ENCODE measurements around the gene CLTCL1.
A peak's percentile ranks its signal among the peaks of the same experiment; 100 is the strongest.

Gene CLTCL1

DNA sequence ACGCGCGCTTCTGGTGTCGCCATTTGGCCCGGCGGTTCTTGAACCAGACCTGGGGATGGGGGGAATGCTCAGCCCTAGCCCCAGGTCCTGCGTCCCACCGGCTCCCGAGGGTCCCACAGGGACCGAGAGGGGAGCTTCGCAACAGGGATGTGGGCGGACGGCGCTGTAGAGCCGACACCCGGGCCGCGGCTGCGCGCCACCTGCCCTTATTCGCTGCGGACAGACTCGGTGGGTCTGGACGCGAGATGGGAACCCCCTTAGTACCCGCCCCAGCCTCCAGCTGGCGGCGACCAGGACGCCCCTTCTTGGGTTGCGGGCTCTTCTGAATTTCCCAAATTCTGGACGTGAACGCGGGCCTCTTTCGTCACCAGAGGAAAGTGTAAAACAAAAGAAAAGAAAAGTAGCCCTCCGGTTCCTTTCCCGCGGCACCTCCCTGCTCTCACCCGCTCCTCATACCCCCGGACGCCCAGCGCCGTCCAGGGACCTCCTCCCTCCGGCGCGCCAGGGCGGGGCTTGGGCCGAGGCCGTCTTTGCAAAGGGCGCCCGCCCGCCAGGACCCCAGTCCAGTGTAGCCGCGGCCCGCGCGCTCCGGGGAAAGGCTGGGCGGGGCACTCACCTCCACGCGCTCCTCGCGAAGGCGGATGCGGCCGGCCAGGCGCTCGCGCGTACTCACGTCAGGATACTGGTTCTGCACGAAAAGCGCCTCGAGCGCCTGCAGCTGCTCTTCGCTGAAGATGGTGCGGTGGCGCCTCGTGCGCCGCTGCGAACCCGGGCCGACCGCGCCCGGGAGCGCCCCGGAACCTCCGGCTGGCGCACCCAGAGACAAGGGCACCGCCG, 142.3 kb downstream of the CLTCL1 start:
- DNase-seq: peak; percentile 50

DNA sequence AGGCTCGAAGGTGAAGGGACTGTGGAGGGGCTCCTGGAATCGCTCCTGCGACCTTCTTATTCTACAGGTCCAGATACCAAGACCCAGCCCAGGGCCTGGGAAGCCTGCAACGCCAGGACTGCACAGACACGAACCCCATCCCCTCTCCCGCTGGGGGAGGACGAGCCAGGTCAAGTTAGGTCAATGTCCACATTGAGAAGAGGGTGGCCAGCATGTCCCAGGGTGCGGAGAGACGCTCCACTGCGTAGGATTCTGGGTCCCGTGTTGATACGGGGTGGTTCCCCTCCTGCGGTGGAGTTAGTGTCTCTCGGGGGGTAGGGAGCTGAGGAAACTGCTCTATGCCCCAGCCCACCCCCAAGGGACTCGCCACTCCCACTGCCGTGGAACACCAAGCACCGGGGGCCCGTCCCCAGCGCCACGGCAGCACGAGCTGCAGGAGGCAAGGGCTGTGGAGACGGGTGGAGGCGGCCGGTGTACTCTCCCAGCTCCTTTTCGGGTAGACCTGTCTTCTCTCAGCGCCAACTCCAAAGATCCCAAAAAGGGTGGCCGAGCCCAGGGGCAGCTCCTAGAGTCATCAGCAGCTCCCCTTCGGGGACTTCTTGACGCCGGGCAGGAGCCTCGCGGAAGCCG, 143.0 kb downstream of the CLTCL1 start:
- no peak for DNase-seq

DNA sequence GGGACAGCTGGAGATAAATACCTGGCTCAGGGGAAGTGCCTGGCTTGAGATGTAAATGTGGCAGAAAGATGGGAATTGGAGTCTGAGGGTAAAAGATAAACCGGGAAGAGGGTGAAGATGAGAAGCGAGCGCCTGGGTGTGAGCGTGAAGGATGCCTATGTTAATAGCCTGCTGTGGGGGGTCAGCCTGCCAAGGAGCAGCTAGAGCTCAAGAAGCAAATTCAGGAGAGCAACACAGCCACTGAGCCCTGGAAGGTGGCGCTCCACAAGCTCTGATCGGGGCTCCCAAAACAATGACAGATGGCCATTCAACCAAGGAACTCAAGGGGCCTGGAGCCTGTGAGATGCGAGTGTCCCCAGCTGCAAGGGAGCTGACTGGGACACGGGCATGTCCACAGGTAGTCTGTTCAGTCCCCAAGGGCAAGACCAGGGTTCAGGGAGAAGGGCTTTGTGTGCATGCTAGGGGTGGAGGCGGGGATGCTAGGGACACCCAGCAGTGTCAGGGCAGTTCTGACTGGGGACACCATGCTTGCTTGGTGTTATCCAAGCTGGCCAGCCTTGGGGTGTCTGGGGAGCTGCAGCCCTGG, 144.2 kb downstream of the CLTCL1 start:
- no peak for DNase-seq

DNA sequence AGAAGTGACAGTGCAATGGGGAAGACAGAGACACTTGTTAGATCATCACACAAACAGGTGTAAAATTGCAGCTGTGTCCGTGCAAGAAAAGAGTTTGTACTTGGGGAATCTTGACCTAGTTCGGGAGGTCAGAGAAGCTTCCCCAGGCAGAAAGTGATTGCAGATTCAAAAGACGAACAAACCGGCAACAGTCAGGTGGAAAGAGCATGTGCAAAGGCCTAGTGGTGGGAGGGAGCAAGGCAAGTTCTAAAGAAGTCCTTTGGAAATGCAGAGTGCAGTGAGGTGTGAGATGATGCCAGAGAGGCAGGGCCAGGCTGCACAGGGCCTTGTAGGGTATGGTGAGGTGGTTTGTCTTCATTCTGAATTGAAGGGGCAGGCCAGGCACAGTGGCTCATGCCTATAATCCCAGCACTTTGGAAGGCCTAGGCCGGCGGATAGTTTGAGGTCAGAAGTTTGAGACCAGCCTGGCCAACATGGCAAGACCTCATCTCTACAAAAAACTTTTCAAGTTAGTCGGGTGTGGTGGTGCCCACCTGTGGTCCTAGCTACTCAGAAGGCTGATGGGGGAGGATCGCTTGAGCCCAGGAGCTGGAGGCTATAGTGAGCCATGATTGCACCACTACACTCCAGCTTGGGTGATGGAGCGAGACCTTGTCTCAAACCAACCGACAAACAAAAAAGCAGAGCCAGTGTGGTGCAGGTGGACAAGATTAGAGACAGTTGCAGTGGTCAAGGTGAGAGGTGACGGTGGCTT, 145.1 kb downstream of the CLTCL1 start:
- DNase-seq: no peak

DNA sequence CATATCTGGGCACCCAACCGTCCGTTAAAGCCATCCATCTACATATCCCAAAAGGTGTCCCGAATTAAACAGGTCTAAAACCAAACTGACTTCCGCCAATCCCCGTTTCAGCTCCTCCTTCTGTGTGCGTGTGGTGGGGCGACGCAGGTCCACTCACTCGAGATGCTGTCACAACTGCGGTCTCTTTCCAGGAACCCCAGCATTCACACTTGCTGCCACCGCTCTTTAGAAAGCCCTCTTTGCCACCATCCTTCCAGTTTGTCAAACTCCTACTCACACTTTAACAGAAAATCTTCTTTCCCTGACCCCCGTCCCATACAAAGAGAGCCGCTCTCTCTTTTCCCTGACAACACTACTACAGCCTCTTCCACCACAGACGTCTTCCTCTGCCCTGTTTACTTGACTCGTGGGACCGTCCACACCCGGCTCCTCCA, 147.5 kb downstream of the CLTCL1 start:
- no peak for DNase-seq

DNA sequence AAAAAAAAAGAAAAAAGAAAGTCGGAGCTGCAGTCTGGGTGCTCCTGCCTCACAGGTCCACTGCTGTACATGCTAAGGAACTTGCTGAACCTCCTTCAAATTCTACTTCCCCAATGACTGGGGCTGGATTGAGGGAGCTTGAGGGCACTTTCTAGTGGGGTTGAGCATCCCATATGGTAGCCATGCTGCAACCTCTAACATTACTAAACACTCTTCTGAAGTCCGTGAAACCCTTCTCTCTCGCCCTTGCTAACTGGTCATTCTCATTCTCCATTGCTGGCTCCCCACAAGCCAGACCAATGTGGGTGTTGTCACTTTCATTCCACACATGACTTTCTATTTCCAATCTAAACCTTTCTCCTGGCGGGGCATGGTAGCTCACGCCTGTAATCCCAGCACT, 148.3 kb downstream of the CLTCL1 start:
- no peak for DNase-seq

DNA sequence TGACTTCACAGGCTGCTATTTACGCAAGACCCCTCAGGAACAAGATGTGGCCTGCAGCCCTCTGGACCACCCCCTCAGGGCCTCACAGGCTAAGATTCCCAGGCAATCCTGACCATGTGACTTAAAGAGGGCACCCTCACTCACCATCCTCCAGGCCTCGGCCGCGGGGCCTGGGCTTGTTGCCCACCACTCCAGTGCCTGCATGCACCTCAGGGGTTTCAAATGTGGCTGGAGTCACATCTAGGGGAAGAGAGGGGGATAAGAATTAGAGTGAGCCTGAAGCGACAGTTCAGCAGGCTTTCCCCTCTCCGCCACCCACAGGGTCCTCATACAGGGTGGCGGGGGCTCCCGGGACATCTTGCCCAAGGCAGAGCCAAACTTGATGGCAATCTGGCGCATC, 149.1 kb downstream of the CLTCL1 start:
- DNase-seq: no peak

DNA sequence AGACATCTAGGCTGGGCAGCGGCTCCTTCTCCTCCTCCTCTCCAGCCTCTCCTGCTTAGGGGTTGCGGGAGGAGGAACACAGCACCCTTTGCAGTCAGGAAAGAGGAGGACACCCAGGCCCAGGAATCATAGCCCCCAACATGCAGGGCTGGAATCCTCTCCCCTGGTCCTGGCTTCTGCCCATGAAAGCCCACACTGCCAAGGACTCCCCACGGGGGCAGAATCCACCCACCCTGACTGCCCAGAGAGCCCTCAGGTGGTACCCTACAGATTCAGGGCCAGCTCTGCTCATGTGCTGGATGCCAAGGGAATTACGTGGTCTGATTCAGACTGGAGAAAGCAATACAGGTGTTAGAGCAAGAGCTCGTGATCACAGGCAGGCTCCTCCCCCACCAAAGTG, 151.5 kb downstream of the CLTCL1 start:
- DNase-seq: no peak

DNA sequence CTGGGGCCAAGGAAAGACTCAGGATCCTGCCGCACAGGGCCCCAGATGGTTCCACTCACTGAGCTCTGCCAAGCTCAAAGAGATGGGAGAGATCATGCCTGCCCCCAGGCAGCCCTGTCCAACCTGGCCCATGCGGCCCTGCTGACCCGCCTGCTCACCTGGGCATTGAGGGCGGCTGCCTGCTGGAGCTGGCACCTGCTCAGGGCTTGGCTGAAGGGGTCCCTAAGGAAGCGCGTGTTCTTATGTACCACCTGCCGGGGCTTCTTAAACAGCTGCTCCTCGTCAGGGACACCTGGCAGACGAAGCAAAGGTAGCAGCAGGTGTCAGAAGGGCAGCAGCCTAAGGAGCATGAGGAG, 152.5 kb downstream of the CLTCL1 start:
- no peak for DNase-seq

DNA sequence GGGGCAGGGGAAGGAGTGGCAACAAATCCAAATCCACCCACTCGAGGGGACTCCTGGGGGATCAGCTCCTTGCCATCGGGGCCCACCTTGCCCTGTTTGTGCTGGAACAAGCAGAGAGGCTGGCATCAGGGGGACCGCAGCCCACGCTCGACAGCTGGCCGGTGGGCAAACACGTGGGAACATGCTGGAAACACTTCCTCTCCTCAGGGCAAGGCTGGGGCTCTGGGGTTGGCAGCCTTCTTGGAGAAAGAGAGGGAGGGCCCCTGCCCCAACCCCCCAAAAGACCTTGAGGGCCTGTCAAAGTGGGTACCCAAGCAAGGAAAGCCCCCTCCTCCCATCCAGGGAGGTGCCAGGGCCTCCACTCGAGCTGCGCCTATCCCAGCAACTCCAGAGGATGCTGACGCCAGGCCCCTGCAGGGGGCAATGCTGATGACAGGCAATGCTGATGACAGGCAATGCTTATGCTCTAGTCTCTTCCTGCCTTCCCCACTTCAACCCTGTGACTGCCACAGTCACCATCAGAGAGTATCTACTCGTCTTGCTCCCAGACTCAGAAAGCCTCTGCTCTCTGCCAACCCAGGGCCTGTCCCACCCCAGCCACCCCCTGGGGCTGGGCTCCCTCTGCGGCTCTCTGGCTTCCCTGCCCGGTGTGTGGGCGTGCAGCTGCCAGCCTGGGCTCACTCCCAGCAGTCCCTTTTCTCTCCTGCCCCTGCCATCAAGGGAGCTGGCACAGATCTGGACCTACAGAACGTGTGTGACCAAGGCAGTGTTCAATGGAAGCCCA, 153.1 kb downstream of the CLTCL1 start:
- DNase-seq: no peak

DNA sequence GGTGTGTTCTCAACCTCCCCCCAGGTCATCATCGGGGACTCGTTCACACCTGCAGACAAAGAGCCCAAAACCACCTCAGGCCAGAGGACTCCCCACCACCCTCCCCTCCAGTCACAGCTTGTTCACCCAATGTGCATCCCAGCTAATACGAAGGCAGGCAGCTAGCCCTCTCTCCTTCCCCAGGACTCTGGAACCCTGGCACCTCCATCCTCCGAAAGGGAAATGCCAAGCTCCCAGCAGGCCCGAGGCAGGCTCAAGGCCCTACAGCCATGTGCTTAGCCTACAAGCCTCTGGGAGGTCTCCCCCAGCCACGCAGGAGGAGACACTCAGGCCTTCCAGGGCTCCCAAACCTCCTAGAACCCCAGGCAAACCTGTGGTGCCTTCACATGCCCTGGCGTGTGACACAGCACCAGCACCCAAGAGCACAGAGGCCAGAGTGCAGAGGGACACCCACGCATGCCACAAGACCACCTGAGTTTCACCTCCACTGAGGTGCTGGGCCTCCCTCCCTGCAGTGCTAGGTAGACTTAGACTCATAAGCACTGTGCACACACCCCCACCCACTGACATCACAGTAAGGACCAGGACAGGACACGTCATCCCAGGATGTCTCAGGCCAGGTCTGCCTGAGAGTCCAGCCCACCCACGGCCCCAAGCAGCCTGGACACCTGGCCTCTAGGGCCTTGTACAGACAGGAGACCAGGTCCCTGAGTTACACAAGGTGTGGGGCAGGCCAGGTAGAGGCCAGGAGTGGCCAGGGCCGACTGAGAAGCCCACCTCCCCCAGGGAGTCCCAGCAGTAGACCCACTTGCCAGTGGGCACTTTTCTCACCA, 153.9 kb downstream of the CLTCL1 start:
- DNase-seq: no peak

DNA sequence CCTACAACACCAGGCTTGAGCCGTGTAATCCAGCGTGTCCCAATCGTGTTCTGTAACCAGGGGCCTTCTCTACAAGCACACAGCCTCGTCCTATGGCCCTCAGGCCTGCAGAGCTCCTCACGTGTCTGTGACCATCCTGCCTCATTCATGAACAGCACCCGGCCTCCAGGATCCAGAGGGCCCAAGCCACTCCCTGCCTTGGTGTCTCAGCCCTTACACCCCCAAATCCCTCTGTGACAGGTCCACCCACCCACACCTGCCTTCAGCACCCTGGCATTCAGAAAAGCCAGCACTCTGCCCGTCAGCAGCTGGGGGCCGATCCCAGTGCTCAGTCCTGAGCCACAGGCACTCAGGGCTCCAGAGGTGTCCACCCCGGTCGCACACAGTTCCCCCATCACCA, 154.6 kb downstream of the CLTCL1 start:
- DNase-seq: no peak

DNA sequence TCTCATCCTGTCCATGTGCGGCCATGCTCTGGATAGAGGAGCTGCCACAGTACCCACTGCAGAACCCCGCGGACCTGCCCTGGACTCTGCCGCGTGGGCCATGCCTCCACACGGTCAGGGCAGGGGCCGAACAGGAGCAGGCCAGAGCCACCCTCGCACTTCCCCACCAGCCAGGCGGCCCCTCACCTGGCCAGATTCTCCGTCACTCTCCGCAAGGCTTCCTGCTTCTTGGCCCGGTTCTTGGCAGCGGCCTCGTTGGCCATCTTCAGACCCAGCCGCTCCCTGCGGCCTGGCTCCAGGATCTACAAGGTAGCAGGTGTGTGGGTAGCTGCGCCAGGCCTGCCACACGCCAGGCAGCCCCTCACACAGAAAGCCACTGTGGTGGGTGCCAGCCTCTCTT, 156.6 kb downstream of the CLTCL1 start:
- DNase-seq: no peak

DNA sequence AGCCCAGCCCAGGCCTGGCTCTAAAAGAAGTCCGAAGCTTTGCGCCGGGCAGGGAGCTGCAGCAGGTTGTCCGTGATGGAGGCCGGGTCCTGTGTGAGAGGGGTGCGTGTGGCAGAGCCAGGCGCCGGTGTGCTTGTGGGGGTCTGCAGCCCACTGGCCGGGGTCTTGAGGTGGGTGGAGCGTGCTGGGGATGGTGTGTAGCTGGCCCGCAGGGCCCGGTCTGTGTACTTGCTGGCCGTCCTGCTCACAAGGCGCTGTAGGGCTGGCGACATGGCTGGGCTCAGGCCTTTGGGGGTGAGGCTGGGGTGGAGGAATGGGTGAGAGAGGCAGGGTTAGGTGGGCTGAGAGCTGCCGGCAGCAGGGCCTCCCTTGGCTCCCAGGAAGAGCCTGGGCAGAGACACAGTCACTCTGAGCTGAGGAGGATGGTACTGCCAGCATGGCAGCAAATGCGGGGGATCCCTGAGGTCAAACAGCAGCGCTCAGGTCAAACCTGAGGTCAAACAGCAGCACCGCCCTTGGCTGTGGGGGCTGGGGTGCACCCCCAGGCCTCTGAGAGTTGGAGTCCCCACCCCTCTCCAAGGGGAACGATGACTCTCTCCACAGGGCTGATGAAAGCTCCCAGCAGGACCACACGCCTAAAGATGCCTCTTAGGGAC, 157.2 kb downstream of the CLTCL1 start:
- DNase-seq: no peak

DNA sequence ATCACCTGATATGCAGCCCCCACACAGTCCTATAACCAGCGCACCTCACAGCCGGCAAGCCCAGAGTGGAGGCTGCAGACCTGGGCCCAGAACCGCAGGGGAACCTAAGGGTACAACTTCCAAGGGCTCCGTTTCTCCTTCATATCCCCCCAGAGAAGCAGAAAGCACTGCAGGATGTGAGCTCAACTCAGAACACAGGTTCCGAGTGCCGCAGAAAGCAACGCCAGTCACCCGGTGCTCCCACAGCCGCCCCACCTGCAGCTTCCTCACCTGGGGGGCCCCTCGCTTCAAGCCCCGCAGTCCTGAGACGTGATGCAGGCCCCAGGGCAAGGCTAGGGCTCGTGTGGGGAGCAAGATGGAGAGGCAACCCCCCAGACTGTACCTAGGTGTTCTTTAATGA, 158.0 kb downstream of the CLTCL1 start:
- DNase-seq: no peak

DNA sequence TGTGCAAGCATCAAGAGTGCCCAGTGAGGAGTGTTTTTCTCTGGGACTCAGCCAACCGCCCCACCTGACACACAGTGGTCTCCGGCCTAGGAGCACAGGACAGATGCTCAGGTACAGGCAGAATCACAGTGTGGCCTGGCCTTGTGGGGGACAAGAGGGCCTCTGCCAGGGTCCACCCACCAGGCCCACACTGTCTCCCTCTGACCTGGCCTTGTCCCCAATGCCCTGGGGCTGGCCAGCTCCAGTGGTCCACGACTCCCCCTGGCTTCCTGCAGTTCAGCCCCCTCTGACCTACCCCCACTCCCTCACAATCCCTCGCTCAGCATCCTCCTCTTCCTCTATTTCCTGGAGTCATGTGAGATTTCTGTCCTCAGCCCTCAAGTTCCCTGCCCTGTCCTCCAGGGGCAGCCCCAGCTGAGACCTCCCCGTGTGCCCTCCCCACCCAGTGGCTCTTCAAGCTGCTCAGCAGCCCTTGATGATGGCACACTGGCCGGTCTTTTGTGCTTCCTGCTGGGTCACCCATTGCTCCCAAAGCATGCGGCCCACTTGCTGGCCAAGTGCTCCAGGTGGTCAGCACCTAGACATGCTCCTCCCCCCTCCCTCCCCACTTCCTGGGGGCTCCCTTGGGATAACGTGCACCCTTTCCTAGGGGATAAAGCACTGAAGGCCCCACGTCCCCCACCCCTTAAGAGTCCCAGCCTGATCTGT, 158.7 kb downstream of the CLTCL1 start:
- no peak for DNase-seq

DNA sequence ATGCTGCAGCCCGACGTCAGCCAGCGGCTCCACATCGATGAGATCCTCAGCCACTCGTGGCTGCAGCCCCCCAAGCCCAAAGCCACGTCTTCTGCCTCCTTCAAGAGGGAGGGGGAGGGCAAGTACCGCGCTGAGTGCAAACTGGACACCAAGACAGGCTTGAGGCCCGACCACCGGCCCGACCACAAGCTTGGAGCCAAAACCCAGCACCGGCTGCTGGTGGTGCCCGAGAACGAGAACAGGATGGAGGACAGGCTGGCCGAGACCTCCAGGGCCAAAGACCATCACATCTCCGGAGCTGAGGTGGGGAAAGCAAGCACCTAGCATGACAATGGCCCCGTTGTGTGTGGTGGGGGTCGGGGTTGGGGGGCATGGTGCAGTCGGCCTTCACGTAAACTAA, 159.4 kb downstream of the CLTCL1 start:
- no peak for DNase-seq

DNA sequence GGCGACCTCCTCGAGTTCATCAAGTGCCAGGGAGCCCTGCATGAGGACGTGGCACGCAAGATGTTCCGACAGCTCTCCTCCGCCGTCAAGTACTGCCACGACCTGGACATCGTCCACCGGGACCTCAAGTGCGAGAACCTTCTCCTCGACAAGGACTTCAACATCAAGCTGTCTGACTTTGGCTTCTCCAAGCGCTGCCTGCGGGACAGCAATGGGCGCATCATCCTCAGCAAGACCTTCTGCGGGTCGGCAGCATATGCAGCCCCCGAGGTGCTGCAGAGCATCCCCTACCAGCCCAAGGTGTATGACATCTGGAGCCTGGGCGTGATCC, 159.9 kb downstream of the CLTCL1 start:
- DNase-seq: no peak

DNA sequence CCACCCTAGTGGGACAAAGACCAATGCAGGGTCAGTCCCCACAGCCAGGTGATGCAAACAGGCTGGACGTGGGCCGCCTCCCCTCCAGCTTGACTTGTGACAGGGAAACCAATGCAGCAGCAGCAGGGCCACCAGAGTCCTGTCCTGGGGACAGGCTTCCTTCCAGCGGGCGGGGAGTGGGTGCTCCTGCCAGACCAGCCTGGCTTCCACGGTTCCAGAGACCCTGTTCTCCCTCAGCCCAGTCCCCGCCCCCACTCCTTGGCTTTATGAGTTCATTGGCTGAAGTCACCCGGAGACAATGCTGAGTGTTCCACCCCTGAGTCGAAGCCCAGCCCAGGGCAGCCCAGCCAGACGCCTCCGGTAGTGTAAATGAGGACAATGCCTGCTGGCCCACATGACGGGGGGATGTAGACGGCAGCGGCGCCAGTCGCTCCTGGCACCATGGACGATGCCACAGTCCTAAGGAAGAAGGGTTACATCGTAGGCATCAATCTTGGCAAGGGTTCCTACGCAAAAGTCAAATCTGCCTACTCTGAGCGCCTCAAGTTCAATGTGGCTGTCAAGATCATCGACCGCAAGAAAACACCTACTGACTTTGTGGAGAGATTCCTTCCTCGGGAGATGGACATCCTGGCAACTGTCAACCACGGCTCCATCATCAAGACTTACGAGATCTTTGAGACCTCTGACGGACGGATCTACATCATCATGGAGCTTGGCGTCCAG, 160.4 kb downstream of the CLTCL1 start, which contains the start of gene TSSK2:
Gene TSSK2 (plus strand): TSS at position 350 of the 726 bp plus-strand sequence. CDS start 92 bp downstream, at position 442.
- no peak for DNase-seq

All from right kidney (tissue), 1 donor.